ENCODE measurements around the gene NSMCE3. TPM values are rescaled to one million over a fixed set of nuclear protein-coding genes. Genes with fewer than 3 reads are reported as not detected.

The NSMCE3 gene
- total RNA-seq, 2 donors from 2014 or later: 31.5 to 40.8 TPM

DNA sequence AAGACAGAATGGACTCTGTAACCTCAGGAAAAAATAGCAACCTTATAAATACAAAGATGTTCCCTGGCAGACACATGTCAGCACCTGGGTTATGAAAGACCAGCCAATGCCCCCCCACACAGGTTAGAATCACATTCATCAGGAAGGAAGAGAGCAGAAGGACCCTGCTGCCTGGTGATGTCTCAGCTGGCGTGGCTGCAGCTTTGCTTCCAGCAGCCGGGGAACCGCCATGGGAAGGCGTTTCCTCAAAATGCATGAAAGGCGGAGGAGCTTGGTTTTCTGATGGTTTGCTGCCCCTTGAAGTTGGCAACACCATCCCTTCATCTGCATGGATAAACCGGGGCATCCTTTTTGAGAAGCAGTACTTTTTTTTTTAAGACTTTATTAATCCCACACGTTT, 10.9 kb upstream of the NSMCE3 start:
- H3K4me1 ChIP-seq (ENCODE audit: control insufficient read depth, insufficient read depth, low read length): no peaks in the 10 kb centered on the region
- no peak overlapping the region for H3K4me3 Mint-ChIP-seq
- H3K27me3 Mint-ChIP-seq (ENCODE audit: insufficient read depth): peaks cover 17% of the 10 kb centered on the region
- H3K4me1 Mint-ChIP-seq: peaks cover 15% of the 10 kb centered on the region
- no peaks in the 10 kb centered on the region for H3K9me3 ChIP-seq (ENCODE audit: control insufficient read depth, low read length)
- DNase-seq: no peak
- H3K36me3 ChIP-seq (ENCODE audit: control insufficient read depth, insufficient read depth, low read length): no peaks in the 10 kb centered on the region
- no peak overlapping the region for H3K27ac ChIP-seq (ENCODE audit: low read depth, low read length)
- WGBS, 2 experiments (ENCODE audit: insufficient coverage in 1 of 2, insufficient read length in 1 of 2): 87 to 94% methylated on average over 5 to 7 of the region's 7 CpGs
- H3K4me3 ChIP-seq (ENCODE audit: low read length): no peak overlapping the region
- H3K9ac ChIP-seq (ENCODE audit: extremely low read depth, low read length, poor library complexity, severe bottlenecking): no peak overlapping the region
- H3K27me3 ChIP-seq (ENCODE audit: control insufficient read depth, insufficient read depth, low read length, poor library complexity, severe bottlenecking): no peaks in the 10 kb centered on the region
- H3K36me3 Mint-ChIP-seq (ENCODE audit: low read depth): no peaks in the 10 kb centered on the region
- H3K27ac Mint-ChIP-seq: no peak overlapping the region
- no peaks in the 10 kb centered on the region for H3K9me3 Mint-ChIP-seq
- TF ChIP-seq CTCF (conservative IDR thresholded peaks at IDR 0.05): no peak

DNA sequence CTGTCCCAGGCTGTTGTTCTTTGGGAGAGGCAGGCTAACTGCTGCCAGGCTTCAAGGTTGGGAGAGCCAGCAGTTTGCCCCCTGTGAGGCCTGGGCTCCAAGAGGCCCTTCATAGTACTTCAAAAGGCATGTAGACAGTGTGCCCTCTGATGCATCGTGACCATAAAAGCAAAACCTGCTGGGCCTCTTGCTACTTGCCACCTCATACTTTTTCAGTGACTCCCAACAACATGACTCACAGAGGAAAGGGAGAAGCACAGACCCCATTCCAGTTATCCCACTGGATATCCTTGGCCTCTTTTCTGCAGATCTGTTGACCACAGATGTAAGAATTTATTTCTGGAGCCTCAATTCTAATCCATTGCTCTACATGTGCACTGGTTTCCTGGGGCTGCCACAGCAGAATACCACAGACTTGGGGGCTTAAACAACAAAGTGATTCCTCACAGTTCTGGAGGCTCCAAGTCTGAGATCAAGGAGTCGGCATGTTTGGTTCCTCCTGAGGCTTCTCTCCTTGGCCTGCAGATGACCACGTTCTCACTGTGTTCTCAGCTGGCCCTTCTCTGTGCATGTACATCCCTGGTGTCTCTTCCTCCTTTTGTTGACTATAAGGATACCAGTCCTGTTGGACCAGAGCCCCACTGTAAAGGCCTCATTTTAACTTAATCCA, 8.9 kb upstream of the NSMCE3 start:
- 79 to 93% methylated on average over 2 to 3 of the region's 3 CpGs for WGBS, 2 experiments (ENCODE audit: insufficient coverage in 1 of 2, insufficient read length in 1 of 2)

GRCh38 chr15:29276366-29276765, 6.7 kb upstream of the NSMCE3 start:
- Histone ChIP-seq H3K27me3 (ENCODE audit: control insufficient read depth, insufficient read depth, low read length, poor library complexity, severe bottlenecking) (no peaks in the 10 kb centered on the region), H3K9ac (ENCODE audit: extremely low read depth, low read length, poor library complexity, severe bottlenecking) (no peak overlapping the region), H3K4me3 (ENCODE audit: low read length) (no peak overlapping the region), H3K9me3 (ENCODE audit: control insufficient read depth, low read length) (no peaks in the 10 kb centered on the region), H3K36me3 (ENCODE audit: control insufficient read depth, insufficient read depth, low read length) (no peaks in the 10 kb centered on the region), H3K4me1 (ENCODE audit: control insufficient read depth, insufficient read depth, low read length) (no peaks in the 10 kb centered on the region), H3K27ac (ENCODE audit: low read depth, low read length) (no peak overlapping the region)
- no peaks in the 10 kb centered on the region for H3K36me3 Mint-ChIP-seq (ENCODE audit: low read depth)
- no peak overlapping the region for H3K27ac Mint-ChIP-seq
- no peak overlapping the region for H3K4me3 Mint-ChIP-seq
- TF ChIP-seq CTCF (conservative IDR thresholded peaks at IDR 0.05): no peak
- no peak for DNase-seq
- WGBS, 2 experiments (ENCODE audit: insufficient coverage in 1 of 2, insufficient read length in 1 of 2): 88 to 94% methylated on average over 2 of the region's 2 CpGs
- H3K9me3 Mint-ChIP-seq: no peaks in the 10 kb centered on the region
- peaks cover 20% of the 10 kb centered on the region for H3K27me3 Mint-ChIP-seq (ENCODE audit: insufficient read depth)
- H3K4me1 Mint-ChIP-seq: peaks cover 15% of the 10 kb centered on the region

More for the DNA sequence above, 8.9 kb upstream of the NSMCE3 start:
- no peak for TF ChIP-seq CTCF (conservative IDR thresholded peaks at IDR 0.05)
- Histone ChIP-seq H3K36me3 (ENCODE audit: control insufficient read depth, insufficient read depth, low read length) (no peaks in the 10 kb centered on the region), H3K9ac (ENCODE audit: extremely low read depth, low read length, poor library complexity, severe bottlenecking) (no peak overlapping the region), H3K4me1 (ENCODE audit: control insufficient read depth, insufficient read depth, low read length) (no peaks in the 10 kb centered on the region), H3K4me3 (ENCODE audit: low read length) (no peak overlapping the region), H3K9me3 (ENCODE audit: control insufficient read depth, low read length) (no peaks in the 10 kb centered on the region), H3K27me3 (ENCODE audit: control insufficient read depth, insufficient read depth, low read length, poor library complexity, severe bottlenecking) (no peaks in the 10 kb centered on the region), H3K27ac (ENCODE audit: low read depth, low read length) (no peak overlapping the region)
- Mint-ChIP-seq H3K27ac (no peak overlapping the region), H3K27me3 (ENCODE audit: insufficient read depth) (peaks cover 17% of the 10 kb centered on the region), H3K4me3 (no peak overlapping the region), H3K4me1 (peaks cover 15% of the 10 kb centered on the region), H3K36me3 (ENCODE audit: low read depth) (no peaks in the 10 kb centered on the region), H3K9me3 (no peaks in the 10 kb centered on the region)
- no peak for DNase-seq

Data from endodermal cell (in vitro differentiated cells).